GM18526 (cell line): ENCODE measurements around the gene FAM114A1.

ENCODE experiments used
- POLR2A ChIP-seq: IDR thresholded peaks from 3 replicates; pipeline ENCODE4 v1.6.1; 2011; ENCODE audit not compliant: insufficient read length; ENCODE audit errors: extremely low read depth

FAM114A1 gene

GRCh38 chr4:38907696-38908270, 40.2 kb downstream of the FAM114A1 start:
- TF ChIP-seq POLR2A: no peak

GRCh38 chr4:38909015-38909414, 41.4 kb downstream of the FAM114A1 start:
- TF ChIP-seq POLR2A: no peak

DNA sequence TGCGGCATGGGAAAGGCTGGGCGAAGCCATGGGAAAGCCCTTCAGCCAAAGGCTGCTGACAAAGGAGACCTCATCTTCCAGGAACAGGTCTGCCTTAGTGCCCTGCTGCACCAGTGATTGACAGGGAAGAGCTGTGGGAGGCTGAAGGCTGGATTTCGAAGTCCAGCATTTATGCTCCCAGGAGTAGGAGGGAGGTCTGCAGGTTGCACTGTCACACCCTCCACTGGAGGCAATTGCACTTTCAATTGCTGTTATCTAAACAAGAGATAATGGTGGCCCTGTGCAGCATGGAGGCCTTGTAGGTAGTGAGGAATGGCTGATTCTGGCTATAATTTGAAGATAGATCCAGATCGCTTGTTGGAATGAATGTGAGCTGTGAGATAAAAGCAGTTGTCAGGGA, 43.7 kb downstream of the FAM114A1 start:
- TF ChIP-seq POLR2A: no peak

DNA sequence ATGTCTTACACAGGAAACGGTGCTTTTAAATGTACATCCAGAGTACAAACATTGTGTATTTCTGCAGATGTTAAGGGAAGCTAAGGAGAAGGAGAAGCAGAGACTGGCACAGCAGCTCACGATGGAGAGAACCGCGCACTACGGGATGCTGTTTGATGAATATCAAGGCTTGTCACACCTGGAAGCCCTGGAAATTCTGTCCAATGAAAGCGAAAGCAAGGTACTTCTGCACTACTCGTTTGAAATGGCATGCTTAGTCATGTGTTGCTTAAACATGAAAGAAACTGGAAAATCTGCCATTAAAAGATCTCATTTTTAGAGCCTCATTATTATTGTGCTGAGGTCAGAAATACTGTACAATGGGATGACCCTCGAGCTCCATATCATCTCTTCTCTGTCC, 47.2 kb downstream of the FAM114A1 start:
- no peak for TF ChIP-seq POLR2A

- no peak for TF ChIP-seq POLR2A
Observed at GRCh38 chr4:38917481-38918025, 49.9 kb downstream of the FAM114A1 start.

DNA sequence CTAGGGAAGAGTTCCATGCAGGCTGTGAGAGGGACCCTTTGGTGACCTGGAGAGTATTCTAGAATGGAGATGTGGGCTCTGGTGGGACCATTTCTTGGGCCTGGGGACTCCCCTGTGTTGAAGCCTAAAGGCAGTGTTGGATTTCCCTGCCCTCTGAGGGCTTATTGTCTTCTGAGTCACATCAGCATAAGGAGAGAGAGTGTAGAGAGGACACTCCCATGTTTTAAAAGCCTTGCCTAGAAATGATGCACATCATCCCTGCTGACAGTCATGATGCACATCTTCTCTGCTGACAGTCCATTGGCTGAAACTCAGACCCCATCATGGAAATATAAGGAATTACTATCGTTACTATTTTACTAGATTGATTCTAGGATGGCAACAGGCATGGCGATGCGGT, 51.9 kb downstream of the FAM114A1 start:
- TF ChIP-seq POLR2A: no peak

- TF ChIP-seq POLR2A: no peak
Observed at GRCh38 chr4:38920186-38920585, 52.6 kb downstream of the FAM114A1 start.

- no peak for TF ChIP-seq POLR2A
Observed at GRCh38 chr4:38920677-38921076, 53.1 kb downstream of the FAM114A1 start.

GRCh38 chr4:38921151-38921550, 53.5 kb downstream of the FAM114A1 start:
- no peak for TF ChIP-seq POLR2A

DNA sequence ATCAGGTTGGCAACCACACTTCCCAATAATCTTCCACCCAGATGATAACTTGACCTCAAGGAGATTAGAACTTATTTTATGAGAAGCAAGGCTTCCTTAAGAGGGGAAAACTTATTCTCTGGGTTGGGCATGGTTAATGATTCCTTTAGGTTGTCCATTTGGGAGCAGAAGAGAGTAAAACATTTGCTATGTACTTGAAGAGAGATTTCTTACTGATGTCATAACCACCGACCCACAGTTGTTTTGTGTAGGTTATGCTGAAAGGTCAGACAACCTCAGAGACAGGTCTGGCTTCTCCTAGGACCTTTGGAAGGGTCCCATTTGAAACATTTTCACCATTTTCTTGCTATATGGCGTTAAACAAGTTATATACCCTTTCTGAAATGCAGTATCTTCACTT, 56.1 kb downstream of the FAM114A1 start:
- no peak for TF ChIP-seq POLR2A

DNA sequence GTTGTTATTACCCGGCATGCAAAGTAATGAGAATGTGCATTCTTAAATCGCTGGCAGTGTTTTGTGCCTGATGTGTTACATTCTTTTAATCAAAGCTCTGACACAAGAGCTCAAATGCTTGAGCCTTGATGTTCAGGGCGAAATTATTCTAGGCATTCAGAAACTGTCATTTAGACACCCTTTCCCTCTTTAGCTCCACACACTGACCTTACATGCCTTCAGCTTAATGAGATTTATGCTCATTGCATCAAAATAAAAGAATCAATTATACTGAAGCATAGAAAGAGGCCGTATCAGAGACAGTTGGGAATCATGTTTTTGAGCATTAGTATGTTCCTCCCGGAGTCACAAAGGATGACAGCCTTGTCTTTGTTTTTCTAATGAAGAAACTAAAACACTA, 56.7 kb downstream of the FAM114A1 start:
- TF ChIP-seq POLR2A: no peak

- TF ChIP-seq POLR2A: no peak
Observed at GRCh38 chr4:38925492-38926413, 58.1 kb downstream of the FAM114A1 start.

DNA sequence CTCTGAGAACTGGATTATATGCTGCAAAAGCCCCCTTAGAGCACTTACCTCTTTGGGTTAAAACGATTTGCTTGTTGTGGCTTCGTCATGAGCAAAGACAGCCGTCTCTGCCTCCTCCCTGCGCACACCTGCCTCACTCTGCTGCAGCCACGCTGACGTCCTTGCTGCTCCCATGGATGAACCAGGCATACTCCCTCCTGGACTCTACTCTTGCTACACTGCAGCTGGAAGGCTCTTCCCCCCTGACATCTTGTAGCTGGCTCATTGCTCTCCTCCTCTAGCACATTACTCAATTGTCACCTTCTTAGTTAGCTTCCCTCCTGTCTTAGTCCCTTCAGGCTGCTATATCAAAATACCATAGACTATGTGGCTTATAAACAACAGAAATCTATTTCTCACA, 59.3 kb downstream of the FAM114A1 start:
- TF ChIP-seq POLR2A: no peak

- no peak for TF ChIP-seq POLR2A
Observed at GRCh38 chr4:38928568-38928967, 61.0 kb downstream of the FAM114A1 start.

- TF ChIP-seq POLR2A: no peak
Observed at GRCh38 chr4:38928974-38929373, 61.4 kb downstream of the FAM114A1 start.

DNA sequence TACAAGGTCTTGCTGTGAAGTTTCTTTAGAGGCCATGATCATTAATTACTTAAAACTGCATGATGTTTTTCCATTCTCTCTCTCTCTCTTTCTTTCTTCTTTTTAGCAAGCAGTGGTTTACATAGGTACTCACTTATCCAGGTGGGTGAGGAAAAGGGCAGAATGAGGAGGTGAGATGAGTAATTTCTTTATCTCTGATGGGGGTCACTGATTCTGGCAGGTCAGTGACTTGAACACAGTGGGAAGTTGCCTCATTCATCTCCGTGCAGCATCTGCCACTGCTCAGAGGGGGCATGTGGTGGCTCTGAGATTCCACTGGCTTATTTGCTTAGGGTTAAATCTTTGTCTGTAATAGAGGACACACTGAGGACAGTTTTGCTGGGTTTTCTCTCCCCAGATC, 62.6 kb downstream of the FAM114A1 start:
- no peak for TF ChIP-seq POLR2A

DNA sequence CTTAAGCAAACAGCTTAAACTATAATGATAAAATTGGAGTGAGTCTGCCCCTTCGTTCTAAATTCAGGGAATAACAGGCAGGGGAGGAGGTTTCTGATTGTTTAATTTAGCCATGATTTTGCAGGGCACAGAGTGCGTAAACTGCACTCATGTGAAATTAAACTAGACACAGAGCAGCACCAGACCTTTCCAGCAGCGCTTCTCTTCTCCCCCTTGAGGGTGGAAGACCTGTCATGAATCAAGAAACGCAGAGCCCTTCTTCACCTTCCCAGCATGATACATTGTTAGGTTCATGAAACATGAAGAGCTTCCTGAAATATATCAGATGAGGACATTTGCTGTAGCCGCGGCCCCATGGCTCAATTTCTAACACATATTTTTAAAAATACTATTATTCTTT, 63.1 kb downstream of the FAM114A1 start:
- no peak for TF ChIP-seq POLR2A

DNA sequence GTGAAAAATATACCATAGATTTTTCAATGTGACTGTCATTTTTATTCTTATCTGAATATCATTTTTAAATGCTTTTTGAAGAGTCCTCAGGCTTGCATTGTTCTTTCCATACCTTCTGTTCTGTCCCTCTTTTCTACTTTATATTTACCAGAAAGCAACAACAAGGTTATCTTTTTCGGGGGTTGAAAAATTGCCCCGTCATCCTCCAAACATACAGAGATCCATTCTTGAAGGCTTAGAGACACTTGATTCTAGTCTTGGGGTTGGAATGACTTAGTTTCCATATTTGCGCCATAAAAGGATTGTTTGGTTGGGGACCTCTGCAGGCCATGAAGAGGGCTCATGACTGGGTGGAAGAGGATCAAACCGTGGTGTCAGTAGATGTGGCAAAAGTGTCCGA, 63.5 kb downstream of the FAM114A1 start:
- TF ChIP-seq POLR2A: no peak
